PC-9 (cell line): ENCODE results near the gene CDK17. TPM values are rescaled to one million over a fixed set of nuclear protein-coding genes. Genes with fewer than 3 reads are reported as not detected.

ENCODE experiments used
- BruUV-seq: library from RNA; stranded (reverse); fragments of 400-500 nt; replicated peaks from 2 replicates; lab custom pipeline; 2021; lab: Mats Ljungman, UMichigan
- CTCF ChIA-PET: fragments of 300-600 bp; sonication (Branson Sonifier 250); formaldehyde crosslinking; loops from one replicate; lab custom pipeline; 2022; ENCODE audit warnings: antibody characterized with exemption; lab: Charles Lee
- POLR2A ChIA-PET: fragments of 300-600 bp; sonication (Branson Sonifier 250); formaldehyde crosslinking; loops from one replicate; lab custom pipeline; 2022; ENCODE audit warnings: antibody characterized with exemption; ENCODE audit not compliant: unreplicated experiment; lab: Charles Lee
- DNase-seq, 2 experiments: peaks; one replicate each; pipeline versions ENCODE4 v3.0.0 to v3.0.0-alpha.2; 2015 to 2022; ENCODE audit warnings: mixed read lengths in 1 of 2
- H2AFZ ChIP-seq: fragments of 200-600 bp; sonication (generic); 2 replicates; pipeline ENCODE4 v1.8.1; 2017; ENCODE audit warnings: antibody characterized with exemption
- H3F3A ChIP-seq: fragments of 200-600 bp; sonication (generic); 2 replicates; pipeline ENCODE4 v1.8.1; 2017; ENCODE audit warnings: antibody characterized with exemption, mild to moderate bottlenecking, low read depth; ENCODE audit not compliant: insufficient read depth
- H3K27ac ChIP-seq: fragments of 200-600 bp; sonication (generic); 2 replicates; pipeline ENCODE4 v1.6.1; 2016; ENCODE audit warnings: mixed run types
- H3K27me3 ChIP-seq: fragments of 200-600 bp; sonication (generic); 2 replicates; pipeline ENCODE4 v1.6.1; 2016; ENCODE audit warnings: low read depth, mixed run types; ENCODE audit not compliant: insufficient read depth
- H3K36me3 ChIP-seq: fragments of 200-600 bp; sonication (generic); 2 replicates; pipeline ENCODE4 v1.6.1; 2016; ENCODE audit warnings: low read depth, mixed run types
- H3K4me1 ChIP-seq: fragments of 200-600 bp; sonication (generic); replicated peaks from 2 replicates; pipeline ENCODE4 v1.6.1; 2016; ENCODE audit warnings: mixed run types; ENCODE audit not compliant: insufficient read depth
- H3K4me2 ChIP-seq: fragments of 200-600 bp; sonication (generic); 2 replicates; pipeline ENCODE4 v1.6.1; 2017; ENCODE audit warnings: mixed run types
- H3K4me3 ChIP-seq: fragments of 200-600 bp; sonication (generic); 2 replicates; pipeline ENCODE4 v1.6.1; 2016; ENCODE audit warnings: mixed run types
- H3K79me2 ChIP-seq: fragments of 200-600 bp; sonication (generic); 2 replicates; pipeline ENCODE4 v1.6.1; 2017; ENCODE audit warnings: low read depth, mixed run types
- H3K9me2 ChIP-seq: fragments of 200-600 bp; sonication (generic); 2 replicates; pipeline ENCODE4 v1.8.1; 2017; ENCODE audit warnings: mild to moderate bottlenecking; ENCODE audit not compliant: insufficient read depth
- H3K9me3 ChIP-seq: fragments of 200-600 bp; sonication (generic); 2 replicates; pipeline ENCODE4 v1.8.1; 2016; ENCODE audit warnings: low read depth; ENCODE audit not compliant: insufficient read depth
- H4K20me1 ChIP-seq: fragments of 200-600 bp; sonication (generic); 2 replicates; pipeline ENCODE4 v1.8.1; 2017; ENCODE audit not compliant: insufficient read depth
- EZH2 ChIP-seq: fragments of 200-600 bp; sonication (generic); IDR thresholded peaks from 2 replicates; pipeline ENCODE4 v1.8.0; 2017; ENCODE audit warnings: antibody characterized with exemption, low read depth
- intact Hi-C: fragments of 100-400 bp; cut with micrococcal nuclease; formaldehyde crosslinking; loops from one replicate; pipeline ENCODE4 v1.10.0; 2022; ENCODE audit not compliant: unreplicated experiment
- total RNA-seq: library from RNA; stranded (reverse); gene quantifications from 2 replicates; pipeline ENCODE4 v1.2.3, GENCODE V29; 2021
- TF ChIP-seq, protein P1 (sequence below): fragments of 200-600 bp; sonication (generic); conservative IDR thresholded peaks from 2 replicates; pipeline ENCODE4 v1.6.1; 2017; ENCODE audit warnings: mixed run types, antibody characterized with exemption, mild to moderate bottlenecking, moderate library complexity

The CDK17 gene
- total RNA-seq, 1 experiment from 2014 or later, result 29.0 TPM

DNA sequence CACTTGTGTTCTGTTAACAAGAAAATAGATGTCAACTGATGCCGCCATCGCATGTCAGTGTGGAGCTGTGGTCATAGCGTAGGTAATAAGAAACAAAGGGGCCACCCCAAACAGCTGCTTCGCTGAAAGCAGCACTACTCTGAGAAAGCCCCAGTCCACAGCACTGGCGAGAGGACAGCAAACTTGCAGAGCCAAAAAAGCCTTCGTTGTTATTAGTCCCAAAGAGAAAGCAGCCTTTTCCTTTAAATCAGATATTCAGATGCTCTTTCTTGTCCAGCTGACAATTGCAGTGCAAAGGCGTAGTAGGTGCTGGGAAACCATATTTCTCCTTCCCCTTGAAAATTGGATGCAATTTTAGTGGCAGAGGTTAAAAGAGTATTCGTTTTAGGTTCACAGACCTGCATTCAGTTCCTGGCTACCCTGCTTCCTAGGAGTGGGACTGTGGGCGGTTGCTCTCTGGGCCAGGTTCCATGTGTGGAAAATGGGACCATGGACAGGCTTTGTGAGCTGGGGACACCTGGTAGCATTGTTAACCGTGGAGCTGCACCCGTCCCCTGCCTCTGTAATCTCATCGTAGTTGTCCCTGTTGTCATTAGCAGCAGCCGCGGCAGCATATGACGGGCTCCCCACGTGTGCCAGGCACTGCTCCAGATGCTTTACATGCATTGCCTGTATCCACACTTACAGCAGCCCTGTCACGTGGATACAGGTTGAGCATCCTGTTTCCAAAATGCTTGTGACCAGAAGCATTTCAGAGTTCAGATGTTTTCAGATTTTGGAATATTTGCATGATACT lies 151.9 kb downstream of the CDK17 start:
- Histone ChIP-seq H2AFZ (no peak overlapping the region), H3K27me3 (no peaks in the 10 kb centered on the region), H3K4me2 (no peak overlapping the region), H3K36me3 (peaks cover 41% of the 10 kb centered on the region), H3K9me2 (no peaks in the 10 kb centered on the region), H3K9me3 (no peaks in the 10 kb centered on the region), H3K4me3 (no peak overlapping the region), H3K4me1 (no peaks in the 10 kb centered on the region), H3K79me2 (peaks cover 63% of the 10 kb centered on the region), H3K27ac (no peak overlapping the region), H3F3A (no peaks in the 10 kb centered on the region; the same call in 1 of the 2 replicates), H4K20me1 (peaks cover 39% of the 10 kb centered on the region)
- POLR2A ChIA-PET, result no interaction called here
- TF ChIP-seq, protein P1, sequence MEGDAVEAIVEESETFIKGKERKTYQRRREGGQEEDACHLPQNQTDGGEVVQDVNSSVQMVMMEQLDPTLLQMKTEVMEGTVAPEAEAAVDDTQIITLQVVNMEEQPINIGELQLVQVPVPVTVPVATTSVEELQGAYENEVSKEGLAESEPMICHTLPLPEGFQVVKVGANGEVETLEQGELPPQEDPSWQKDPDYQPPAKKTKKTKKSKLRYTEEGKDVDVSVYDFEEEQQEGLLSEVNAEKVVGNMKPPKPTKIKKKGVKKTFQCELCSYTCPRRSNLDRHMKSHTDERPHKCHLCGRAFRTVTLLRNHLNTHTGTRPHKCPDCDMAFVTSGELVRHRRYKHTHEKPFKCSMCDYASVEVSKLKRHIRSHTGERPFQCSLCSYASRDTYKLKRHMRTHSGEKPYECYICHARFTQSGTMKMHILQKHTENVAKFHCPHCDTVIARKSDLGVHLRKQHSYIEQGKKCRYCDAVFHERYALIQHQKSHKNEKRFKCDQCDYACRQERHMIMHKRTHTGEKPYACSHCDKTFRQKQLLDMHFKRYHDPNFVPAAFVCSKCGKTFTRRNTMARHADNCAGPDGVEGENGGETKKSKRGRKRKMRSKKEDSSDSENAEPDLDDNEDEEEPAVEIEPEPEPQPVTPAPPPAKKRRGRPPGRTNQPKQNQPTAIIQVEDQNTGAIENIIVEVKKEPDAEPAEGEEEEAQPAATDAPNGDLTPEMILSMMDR, result no peak
- no peak for TF ChIP-seq EZH2
- BruUV-seq, result no TSS peak
- intact Hi-C loops, result no loop called here
- no peak for DNase-seq
- CTCF ChIA-PET, result no interaction called here

DNA sequence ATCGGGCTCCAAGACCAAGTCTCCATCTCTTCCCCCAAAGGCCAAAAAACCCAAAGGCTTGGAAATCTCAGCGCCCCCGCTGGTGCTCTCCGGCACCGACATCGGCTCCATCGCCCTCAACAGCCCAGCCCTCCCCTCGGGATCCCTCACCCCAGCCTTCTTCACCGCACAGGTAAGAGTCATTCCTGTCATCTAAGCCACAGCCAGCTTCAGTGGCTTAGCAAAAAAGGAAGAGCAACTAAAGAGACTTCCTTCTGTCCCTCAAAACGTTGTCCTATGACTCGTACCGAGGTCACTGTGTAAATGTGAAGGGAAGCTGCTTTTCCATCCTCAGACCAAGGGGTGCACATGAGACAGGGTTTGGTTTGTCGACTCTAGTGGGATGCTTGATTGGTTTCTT lies 152.7 kb downstream of the CDK17 start:
- Histone ChIP-seq H3K9me2 (no peaks in the 10 kb centered on the region), H3F3A (no peaks in the 10 kb centered on the region; the same call in 1 of the 2 replicates), H3K27me3 (no peaks in the 10 kb centered on the region), H2AFZ (no peak overlapping the region), H3K4me2 (no peak overlapping the region), H3K79me2 (peaks cover 66% of the 10 kb centered on the region), H3K36me3 (peaks cover 37% of the 10 kb centered on the region), H3K4me3 (no peak overlapping the region), H3K27ac (no peak overlapping the region), H3K9me3 (no peaks in the 10 kb centered on the region), H4K20me1 (peaks cover 44% of the 10 kb centered on the region), H3K4me1 (no peaks in the 10 kb centered on the region)
- no peak for DNase-seq
- CTCF ChIA-PET, result no interaction called here
- POLR2A ChIA-PET, result no interaction called here
- TF ChIP-seq, protein P1, result no peak
- no peak for TF ChIP-seq EZH2
- intact Hi-C loops, result no loop called here
- BruUV-seq, result no TSS peak

DNA sequence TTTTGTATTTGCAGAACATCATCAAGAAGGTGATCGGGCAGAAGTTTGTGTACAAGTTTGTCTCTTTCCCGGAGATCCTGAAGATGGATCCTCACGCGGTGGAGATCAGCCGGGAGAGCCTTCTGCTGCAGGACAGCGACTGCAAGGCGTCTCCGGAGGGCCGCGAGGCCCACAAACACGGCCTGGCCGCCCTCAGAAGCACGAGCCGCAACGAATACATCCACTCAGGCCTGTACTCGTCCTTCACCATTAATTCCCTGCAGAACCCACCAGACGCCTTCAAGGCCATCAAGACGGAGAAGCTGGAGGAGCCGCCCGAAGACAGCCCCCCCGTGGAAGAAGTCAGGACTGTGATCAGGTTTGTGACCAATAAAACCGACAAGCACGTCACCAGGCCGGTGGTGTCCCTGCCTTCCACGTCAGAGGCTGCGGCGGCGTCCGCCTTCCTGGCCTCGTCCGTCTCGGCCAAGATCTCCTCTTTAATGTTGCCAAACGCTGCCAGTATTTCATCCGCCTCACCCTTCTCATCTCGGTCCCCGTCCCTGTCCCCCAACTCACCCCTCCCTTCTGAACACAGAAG lies 153.2 kb downstream of the CDK17 start:
- TSS peak; percentile 7 for BruUV-seq
- H2AFZ ChIP-seq, result no peak overlapping the region
- H3K9me3 ChIP-seq, result no peaks in the 10 kb centered on the region
- DNase-seq, result no peak
- H3K27ac ChIP-seq, result no peak overlapping the region
- no peaks in the 10 kb centered on the region for H3K4me1 ChIP-seq
- H3K4me3 ChIP-seq, result no peak overlapping the region
- H3K27me3 ChIP-seq, result no peaks in the 10 kb centered on the region
- intact Hi-C loops, result no loop called here
- CTCF ChIA-PET, result no interaction called here
- H3F3A ChIP-seq, result no peaks in the 10 kb centered on the region
- H4K20me1 ChIP-seq, result peaks cover 48% of the 10 kb centered on the region
- POLR2A ChIA-PET, result no interaction called here
- peaks cover 65% of the 10 kb centered on the region for H3K79me2 ChIP-seq
- H3K9me2 ChIP-seq, result no peaks in the 10 kb centered on the region
- H3K4me2 ChIP-seq, result no peak overlapping the region
- H3K36me3 ChIP-seq, result peaks cover 35% of the 10 kb centered on the region
- TF ChIP-seq, protein P1, result no peak
- TF ChIP-seq EZH2, result no peak
